CD4-positive, CD25-positive, alpha-beta regulatory T cell (primary cell): ENCODE results near the gene PLA2G4B. TPM values are rescaled to one million over a fixed set of nuclear protein-coding genes. Genes with fewer than 3 reads are reported as not detected.

ENCODE experiments used
- ATAC-seq, 2 donors: fragments of 150-1000 bp; cut with Tn5 transposase; one replicate each; pipeline ENCODE4 v1.10.0; 2021; ENCODE audit warnings: low read depth in 2 of 2, moderate number of reproducible peaks in 2 of 2, moderate library complexity in 1 of 2
- DNase-seq, 3 donors: peaks; one replicate each; pipeline versions ENCODE4 v3.0.0 to v3.0.0-alpha.2; 2012 to 2022; ENCODE audit warnings: mixed read lengths in 1 of 3
- H3K27ac ChIP-seq: one replicate; pipeline ENCODE4 v1.7.0; 2013; ENCODE audit warnings: mild to moderate bottlenecking, low read length; ENCODE audit not compliant: insufficient read depth, poor library complexity, severe bottlenecking
- H3K27me3 ChIP-seq: one replicate; pipeline ENCODE4 v1.7.0; 2013; ENCODE audit warnings: low read length; ENCODE audit not compliant: control insufficient read depth, insufficient read depth
- H3K36me3 ChIP-seq: one replicate; pipeline ENCODE4 v1.7.0; 2013; ENCODE audit warnings: mild to moderate bottlenecking, low read length, moderate library complexity; ENCODE audit not compliant: control insufficient read depth, insufficient read depth
- H3K4me1 ChIP-seq: 2 replicates; pipeline ENCODE4 v1.7.0; 2013; ENCODE audit warnings: mild to moderate bottlenecking, low read length; ENCODE audit not compliant: insufficient read depth, control insufficient read depth, poor library complexity, severe bottlenecking
- H3K4me3 ChIP-seq: one replicate; pipeline ENCODE4 v1.7.0; 2013; ENCODE audit warnings: low read depth, mild to moderate bottlenecking, low read length, moderate library complexity
- H3K9me3 ChIP-seq, 2 experiments: 1 replicate in 1 of 2; 2 replicates in 1 of 2; pipeline ENCODE4 v1.7.0; 2013; ENCODE audit warnings: low read length in 2 of 2, mild to moderate bottlenecking in 1 of 2, moderate library complexity in 1 of 2; ENCODE audit not compliant: control insufficient read depth in 2 of 2
- H3K27ac Mint-ChIP-seq, 3 donors: one replicate each; pipeline ENCODE4 v1.8.0; 2020 to 2022; ENCODE audit warnings: mild to moderate bottlenecking in 3 of 3, mixed read lengths in 3 of 3, moderate library complexity in 2 of 3
- H3K27me3 Mint-ChIP-seq: one replicate; pipeline ENCODE4 v1.8.0; 2022; ENCODE audit warnings: mild to moderate bottlenecking, mixed read lengths
- H3K36me3 Mint-ChIP-seq: one replicate; pipeline ENCODE4 v1.8.0; 2020; ENCODE audit warnings: mixed read lengths
- H3K4me1 Mint-ChIP-seq, 4 donors: one replicate each; pipeline ENCODE4 v1.8.0; 2020 to 2022; ENCODE audit warnings: mixed read lengths in 4 of 4, mild to moderate bottlenecking in 1 of 4
- H3K4me3 Mint-ChIP-seq, 4 donors: one replicate each; pipeline ENCODE4 v1.8.0; 2020 to 2022; ENCODE audit warnings: mild to moderate bottlenecking in 4 of 4, mixed read lengths in 4 of 4, moderate library complexity in 3 of 4
- H3K9me3 Mint-ChIP-seq, 7 donors: one replicate each; pipeline ENCODE4 v1.8.0; 2020 to 2022; ENCODE audit warnings: mixed read lengths in 7 of 7, mild to moderate bottlenecking in 3 of 7, moderate library complexity in 2 of 7
- polyA plus RNA-seq, 4 donors: library from polyadenylated mRNA; unstranded; fragments of 300-500 nt; fragmentation: Illumina TruSeq; gene quantifications; one replicate each; pipeline ENCODE4 v1.2.3, GENCODE V29; 2021
- total RNA-seq: library from RNA; stranded (reverse); gene quantifications from one replicate; pipeline ENCODE4 v1.2.3, GENCODE V29; 2022

PLA2G4B gene, protein sequence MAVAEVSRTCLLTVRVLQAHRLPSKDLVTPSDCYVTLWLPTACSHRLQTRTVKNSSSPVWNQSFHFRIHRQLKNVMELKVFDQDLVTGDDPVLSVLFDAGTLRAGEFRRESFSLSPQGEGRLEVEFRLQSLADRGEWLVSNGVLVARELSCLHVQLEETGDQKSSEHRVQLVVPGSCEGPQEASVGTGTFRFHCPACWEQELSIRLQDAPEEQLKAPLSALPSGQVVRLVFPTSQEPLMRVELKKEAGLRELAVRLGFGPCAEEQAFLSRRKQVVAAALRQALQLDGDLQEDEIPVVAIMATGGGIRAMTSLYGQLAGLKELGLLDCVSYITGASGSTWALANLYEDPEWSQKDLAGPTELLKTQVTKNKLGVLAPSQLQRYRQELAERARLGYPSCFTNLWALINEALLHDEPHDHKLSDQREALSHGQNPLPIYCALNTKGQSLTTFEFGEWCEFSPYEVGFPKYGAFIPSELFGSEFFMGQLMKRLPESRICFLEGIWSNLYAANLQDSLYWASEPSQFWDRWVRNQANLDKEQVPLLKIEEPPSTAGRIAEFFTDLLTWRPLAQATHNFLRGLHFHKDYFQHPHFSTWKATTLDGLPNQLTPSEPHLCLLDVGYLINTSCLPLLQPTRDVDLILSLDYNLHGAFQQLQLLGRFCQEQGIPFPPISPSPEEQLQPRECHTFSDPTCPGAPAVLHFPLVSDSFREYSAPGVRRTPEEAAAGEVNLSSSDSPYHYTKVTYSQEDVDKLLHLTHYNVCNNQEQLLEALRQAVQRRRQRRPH
- total RNA-seq (30.1 TPM), polyA plus RNA-seq (1 to 10 TPM in 2 of 4 donors, under 1 TPM in 2; 0.42 to 3.4 (median 1.4) TPM)

DNA sequence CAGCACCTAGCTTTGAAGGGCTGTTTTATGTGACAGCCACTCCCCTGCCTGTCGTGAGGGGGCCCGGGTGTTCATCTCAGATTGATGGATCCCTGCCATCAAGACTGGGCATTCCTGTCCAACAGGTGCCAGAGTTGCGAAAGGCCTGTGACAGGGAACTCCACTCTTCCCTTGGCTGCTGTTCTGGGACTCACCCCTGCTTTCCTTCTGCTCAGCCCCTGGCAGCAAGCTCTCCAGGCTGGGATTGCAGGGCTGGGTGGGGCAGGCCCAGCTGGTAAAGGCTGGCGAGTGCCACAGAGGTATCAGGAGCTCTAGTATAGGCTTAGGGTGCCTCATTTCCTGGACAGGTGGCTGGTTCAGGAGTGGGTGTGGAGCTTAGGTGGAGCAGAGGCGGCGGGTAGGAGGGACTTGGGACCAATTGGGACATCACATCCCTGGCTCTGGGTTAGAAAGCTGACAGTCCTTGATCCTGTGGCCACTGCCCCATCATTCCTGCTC lies at the start of gene PLA2G4B:
TSS of gene PLA2G4B (plus strand) at position 448 of the 498 bp plus-strand sequence. CDS start 67 bp downstream, outside the sequence.
- DNase-seq, result no peak
- H3K27ac Mint-ChIP-seq, result peak within 1 kb of the TSS in 2 of 3 donors; percentile 26 to 51

DNA sequence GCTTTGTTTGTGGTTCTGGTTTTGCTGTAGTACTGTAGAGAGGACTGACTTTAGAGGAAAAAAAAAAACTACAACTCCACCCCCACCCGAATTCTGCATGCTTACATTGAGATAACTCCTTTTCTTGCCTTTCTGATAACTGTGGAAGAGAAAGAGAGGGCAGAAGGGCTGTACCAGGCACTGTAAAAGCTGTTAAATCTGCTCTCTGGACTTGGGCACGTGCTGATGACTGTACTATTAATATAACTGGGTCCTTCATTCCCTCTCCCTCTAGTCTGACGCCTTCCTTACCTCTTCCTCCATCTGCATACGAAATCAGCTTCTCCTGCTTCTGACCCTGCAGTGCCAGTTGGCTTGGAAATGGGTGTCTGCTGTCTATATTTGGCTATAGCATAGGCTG lies 49.4 kb upstream of the PLA2G4B start:
- peaks cover 13% of the 10 kb centered on the region for H3K4me1 ChIP-seq
- no peak overlapping the region for H3K4me3 ChIP-seq
- Mint-ChIP-seq H3K4me3 (no peak overlapping the region), H3K27ac (no peak overlapping the region), H3K36me3 (peaks cover 3% of the 10 kb centered on the region), H3K27me3 (no peaks in the 10 kb centered on the region), H3K4me1 (peaks cover 20 to 55% (median 36%) of the 10 kb centered on the region in 4 donors), H3K9me3 (no peaks in the 10 kb centered on the region)
- DNase-seq (no peak), ATAC-seq (no peak)
- H3K9me3 ChIP-seq, result no peaks in the 10 kb centered on the region
- no peaks in the 10 kb centered on the region for H3K27me3 ChIP-seq
- no peak overlapping the region for H3K27ac ChIP-seq
- no peaks in the 10 kb centered on the region for H3K36me3 ChIP-seq

More for the DNA sequence above, at the start of gene PLA2G4B:
- Mint-ChIP-seq H3K4me3 (no peak within 1 kb of the TSS), H3K4me1 (peaks cover 0 to 20% (median 10%) of the 10 kb centered on the region in 4 donors), H3K36me3 (peaks cover 15% of the 10 kb centered on the region), H3K27me3 (no peaks in the 10 kb centered on the region), H3K9me3 (no peaks in the 10 kb centered on the region)
- H3K4me1 ChIP-seq, result no peaks in the 10 kb centered on the region
- H3K9me3 ChIP-seq, result no peaks in the 10 kb centered on the region
- no peak within 1 kb of the TSS for H3K27ac ChIP-seq
- ATAC-seq, result no peak
- no peak within 1 kb of the TSS for H3K4me3 ChIP-seq
- H3K36me3 ChIP-seq, result peaks cover 14% of the 10 kb centered on the region
- no peaks in the 10 kb centered on the region for H3K27me3 ChIP-seq

DNA sequence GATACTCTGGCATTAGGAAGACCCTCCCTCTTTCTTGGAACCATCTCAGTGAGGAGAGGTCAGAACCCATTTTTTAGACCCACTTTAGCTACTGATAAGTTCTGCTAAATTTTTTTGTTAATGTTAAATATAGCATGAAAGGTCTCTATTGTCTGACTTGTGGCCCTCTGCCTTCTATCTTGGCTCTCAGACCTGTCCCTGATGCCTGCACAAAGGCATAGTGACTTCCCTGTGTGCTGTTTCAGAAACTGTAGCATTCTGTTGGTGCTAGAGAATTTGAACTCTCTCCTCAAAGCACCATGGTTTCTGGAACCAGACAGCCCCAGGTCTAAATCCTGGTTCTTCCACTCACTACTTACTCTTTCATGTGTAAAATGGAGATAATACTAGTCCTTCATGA lies 49.0 kb upstream of the PLA2G4B start:
- Histone ChIP-seq H3K27ac (no peak overlapping the region), H3K4me1 (peaks cover 13% of the 10 kb centered on the region), H3K9me3 (no peaks in the 10 kb centered on the region), H3K4me3 (no peak overlapping the region), H3K36me3 (no peaks in the 10 kb centered on the region), H3K27me3 (no peaks in the 10 kb centered on the region)
- no peaks in the 10 kb centered on the region for H3K27me3 Mint-ChIP-seq
- DNase-seq, result no peak
- H3K27ac Mint-ChIP-seq, result peak overlapping the region in 1 of 3 donors; percentile 47
- peaks cover 3% of the 10 kb centered on the region for H3K36me3 Mint-ChIP-seq
- peaks cover 20 to 57% (median 37%) of the 10 kb centered on the region in 4 donors for H3K4me1 Mint-ChIP-seq
- no peaks in the 10 kb centered on the region for H3K9me3 Mint-ChIP-seq
- peak overlapping the region in 1 of 4 donors; percentile 29 for H3K4me3 Mint-ChIP-seq
- ATAC-seq, result no peak

DNA sequence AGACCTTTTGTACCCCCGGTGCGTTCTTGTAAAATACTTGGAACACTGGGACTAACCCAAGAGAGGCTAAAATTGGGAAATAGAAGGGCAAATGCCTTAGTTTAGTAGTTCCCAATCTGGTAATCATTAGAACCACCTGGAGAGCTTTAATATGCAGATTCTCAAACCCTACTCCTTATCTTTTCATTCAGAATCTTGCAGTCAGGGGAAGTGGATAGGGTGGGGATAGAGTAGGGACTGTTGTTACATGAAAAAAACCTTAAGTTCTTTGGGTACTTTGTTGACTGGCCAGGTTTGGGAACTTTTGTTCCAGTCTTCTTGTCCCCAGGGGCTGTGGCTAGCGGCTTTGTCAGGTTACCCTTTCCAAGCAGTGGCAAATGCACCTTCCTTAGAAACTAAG lies 48.5 kb upstream of the PLA2G4B start:
- Histone ChIP-seq H3K4me1 (peaks cover 13% of the 10 kb centered on the region), H3K27me3 (no peaks in the 10 kb centered on the region), H3K36me3 (no peaks in the 10 kb centered on the region), H3K9me3 (no peaks in the 10 kb centered on the region), H3K4me3 (no peak overlapping the region), H3K27ac (no peak overlapping the region)
- Mint-ChIP-seq H3K36me3 (peaks cover 3% of the 10 kb centered on the region), H3K4me1 (peaks cover 18 to 59% (median 37%) of the 10 kb centered on the region in 4 donors), H3K27me3 (no peaks in the 10 kb centered on the region), H3K4me3 (peak overlapping the region in 1 of 4 donors; percentile 29), H3K9me3 (no peaks in the 10 kb centered on the region), H3K27ac (peak overlapping the region in 2 of 3 donors; percentile 36 to 47)
- ATAC-seq (no peak), DNase-seq (no peak)

DNA sequence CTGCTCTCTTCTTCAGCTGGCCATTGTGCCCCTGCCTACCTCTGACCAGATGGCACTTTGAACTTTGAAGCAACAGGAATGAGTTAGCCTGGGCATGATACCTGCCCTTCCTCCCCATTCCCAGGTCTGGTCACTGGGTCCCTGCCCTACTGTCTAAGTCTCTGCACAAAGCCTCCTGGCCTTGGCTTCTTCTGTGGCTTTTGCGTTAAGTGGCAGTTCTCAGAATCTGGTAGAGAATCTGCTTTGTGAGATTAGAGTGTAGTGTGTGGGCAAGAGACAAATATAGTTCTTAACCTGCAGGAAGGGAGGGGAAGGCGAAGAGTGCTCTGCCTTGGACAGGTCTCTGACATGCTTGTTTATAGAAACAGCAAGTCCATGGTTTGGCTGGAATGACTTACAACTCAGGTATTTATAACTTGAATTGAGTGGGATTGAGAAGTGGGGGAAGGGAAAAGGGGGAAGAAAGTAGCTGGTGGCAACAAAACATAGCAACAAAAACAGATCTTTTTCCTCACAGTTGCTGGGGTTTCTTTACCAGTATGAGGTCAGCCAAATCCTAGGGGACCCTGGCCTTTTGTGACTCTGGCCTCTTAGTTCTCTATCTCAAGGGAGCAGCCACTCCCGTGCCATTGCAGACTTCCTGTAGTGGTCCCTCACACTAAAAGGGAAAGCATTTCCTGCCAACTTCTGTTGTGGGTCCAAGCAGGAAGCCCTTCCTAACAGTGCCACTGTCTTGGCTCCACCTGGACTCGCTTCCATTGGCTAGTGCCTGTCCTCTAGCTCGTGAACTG lies 47.7 kb upstream of the PLA2G4B start:
- H3K4me3 ChIP-seq, result no peak overlapping the region
- no peaks in the 10 kb centered on the region for H3K9me3 ChIP-seq
- peaks cover 13% of the 10 kb centered on the region for H3K4me1 ChIP-seq
- Mint-ChIP-seq H3K4me3 (peak overlapping the region in 1 of 4 donors; percentile 35), H3K36me3 (peaks cover 3% of the 10 kb centered on the region), H3K27me3 (no peaks in the 10 kb centered on the region), H3K4me1 (peaks cover 16 to 59% (median 41%) of the 10 kb centered on the region in 4 donors), H3K27ac (peak overlapping the region in 2 of 3 donors; percentile 36 to 51), H3K9me3 (no peaks in the 10 kb centered on the region)
- no peaks in the 10 kb centered on the region for H3K27me3 ChIP-seq
- DNase-seq, result peak in 1 of 3 donors; percentile 61
- no peak overlapping the region for H3K27ac ChIP-seq
- ATAC-seq, result no peak
- H3K36me3 ChIP-seq, result no peaks in the 10 kb centered on the region

DNA sequence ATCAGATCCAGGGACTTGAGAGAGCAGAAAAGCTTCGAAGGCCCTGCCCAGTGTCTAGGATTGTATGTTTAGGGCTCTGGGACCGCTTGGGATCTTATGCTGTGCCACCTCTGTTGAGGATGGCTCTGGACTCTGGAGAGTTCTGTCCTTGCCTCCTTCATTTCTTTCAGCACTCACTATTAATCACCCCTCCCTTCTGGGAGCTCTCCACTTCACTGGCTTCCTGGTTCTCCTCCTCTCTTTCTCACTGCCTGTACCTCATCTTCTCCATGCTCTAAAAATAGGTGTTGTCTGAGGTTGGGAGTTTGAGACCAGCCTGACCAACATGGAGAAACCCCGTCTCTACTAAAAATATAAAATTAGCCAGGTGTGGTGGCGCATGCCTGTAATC lies 47.1 kb upstream of the PLA2G4B start:
- peaks cover 13% of the 10 kb centered on the region for H3K4me1 ChIP-seq
- Mint-ChIP-seq H3K27me3 (no peaks in the 10 kb centered on the region), H3K4me3 (no peak overlapping the region), H3K27ac (peak overlapping the region in 2 of 3 donors; percentile 36 to 51), H3K4me1 (peaks cover 21 to 65% (median 46%) of the 10 kb centered on the region in 4 donors), H3K9me3 (no peaks in the 10 kb centered on the region), H3K36me3 (peaks cover 3% of the 10 kb centered on the region)
- H3K4me3 ChIP-seq, result no peak overlapping the region
- ATAC-seq (no peak), DNase-seq (no peak)
- no peaks in the 10 kb centered on the region for H3K36me3 ChIP-seq
- no peaks in the 10 kb centered on the region for H3K27me3 ChIP-seq
- no peak overlapping the region for H3K27ac ChIP-seq
- H3K9me3 ChIP-seq, result no peaks in the 10 kb centered on the region

DNA sequence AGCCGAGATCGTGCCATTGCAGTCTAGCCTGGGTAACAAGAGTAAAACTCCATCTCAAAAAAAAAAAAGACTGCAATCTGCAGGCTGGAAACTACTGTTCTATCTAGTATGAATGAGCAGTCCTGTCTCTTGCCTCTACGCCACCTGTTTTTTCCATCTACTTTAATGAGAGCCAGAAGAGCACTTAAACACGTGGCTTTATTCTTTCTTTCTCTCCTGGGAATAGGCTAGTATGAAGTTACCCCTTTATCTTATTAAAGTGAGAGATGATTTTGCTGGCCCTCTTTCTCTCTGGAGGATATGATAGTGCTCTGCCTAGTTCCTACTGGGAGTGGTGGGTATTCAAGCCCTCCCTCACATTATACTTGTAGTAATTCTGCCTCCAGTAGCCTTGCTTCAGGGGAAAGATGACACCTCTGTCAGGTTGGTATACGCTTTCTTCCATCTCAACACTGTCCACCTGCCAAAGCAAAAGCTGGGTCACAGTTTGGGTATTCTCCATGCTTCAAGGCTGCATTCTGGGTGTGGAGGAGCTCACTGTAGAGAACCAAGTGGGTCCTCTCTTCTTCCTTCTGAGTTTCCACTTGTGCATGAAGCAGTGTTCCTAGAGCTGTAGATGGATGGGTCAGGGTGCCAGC lies 46.5 kb upstream of the PLA2G4B start:
- H3K36me3 ChIP-seq, result no peaks in the 10 kb centered on the region
- Mint-ChIP-seq H3K27ac (peak overlapping the region in 2 of 3 donors; percentile 48 to 49), H3K27me3 (no peaks in the 10 kb centered on the region), H3K4me1 (peaks cover 21 to 67% (median 48%) of the 10 kb centered on the region in 4 donors), H3K9me3 (no peaks in the 10 kb centered on the region), H3K36me3 (peaks cover 3% of the 10 kb centered on the region), H3K4me3 (no peak overlapping the region)
- DNase-seq (no peak), ATAC-seq (no peak)
- no peak overlapping the region for H3K4me3 ChIP-seq
- no peaks in the 10 kb centered on the region for H3K27me3 ChIP-seq
- peaks cover 13% of the 10 kb centered on the region for H3K4me1 ChIP-seq
- no peaks in the 10 kb centered on the region for H3K9me3 ChIP-seq
- no peak overlapping the region for H3K27ac ChIP-seq
